ENCODE measurements around the gene MAP7.

Gene MAP7

DNA sequence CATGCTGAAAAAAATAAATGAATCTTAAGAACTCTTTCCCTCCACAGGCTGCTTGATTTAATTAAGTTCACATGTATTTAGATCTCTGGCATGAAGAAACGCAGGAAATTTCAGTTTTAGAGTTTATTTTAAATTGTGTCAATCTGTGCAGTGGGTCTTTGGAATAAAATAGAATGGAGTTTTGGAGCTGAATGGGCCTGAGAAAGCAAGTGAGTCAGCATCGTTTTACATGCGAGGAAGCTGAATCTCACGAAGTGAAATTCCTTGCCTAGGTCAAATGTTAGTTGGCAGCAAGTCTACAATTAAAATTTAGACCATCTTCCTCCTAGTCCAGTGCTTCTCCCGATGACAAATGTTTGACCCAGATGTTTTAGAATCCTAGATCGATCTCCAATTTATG lies 22.4 kb downstream of the MAP7 start:
- no peak for DNase-seq

DNA sequence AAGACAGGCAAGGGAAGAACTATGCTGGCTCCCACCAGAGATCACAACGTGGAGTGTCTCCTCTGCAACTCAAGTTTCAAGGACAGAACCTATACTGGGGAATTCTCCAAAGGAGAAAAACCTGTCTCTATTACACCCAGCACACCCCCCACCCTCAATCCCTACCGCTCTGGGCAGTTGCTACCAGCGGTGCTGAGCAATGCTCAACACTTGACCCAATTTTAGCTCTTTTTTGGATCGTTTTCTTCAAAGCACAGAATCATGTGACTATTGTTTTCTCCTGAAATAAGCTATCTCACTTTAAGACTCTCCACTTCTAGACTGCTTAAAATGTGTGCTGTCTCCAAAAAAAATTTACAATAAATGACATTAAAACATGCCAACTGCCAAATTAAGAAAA lies 23.3 kb downstream of the MAP7 start:
- DNase-seq: no peak

DNA sequence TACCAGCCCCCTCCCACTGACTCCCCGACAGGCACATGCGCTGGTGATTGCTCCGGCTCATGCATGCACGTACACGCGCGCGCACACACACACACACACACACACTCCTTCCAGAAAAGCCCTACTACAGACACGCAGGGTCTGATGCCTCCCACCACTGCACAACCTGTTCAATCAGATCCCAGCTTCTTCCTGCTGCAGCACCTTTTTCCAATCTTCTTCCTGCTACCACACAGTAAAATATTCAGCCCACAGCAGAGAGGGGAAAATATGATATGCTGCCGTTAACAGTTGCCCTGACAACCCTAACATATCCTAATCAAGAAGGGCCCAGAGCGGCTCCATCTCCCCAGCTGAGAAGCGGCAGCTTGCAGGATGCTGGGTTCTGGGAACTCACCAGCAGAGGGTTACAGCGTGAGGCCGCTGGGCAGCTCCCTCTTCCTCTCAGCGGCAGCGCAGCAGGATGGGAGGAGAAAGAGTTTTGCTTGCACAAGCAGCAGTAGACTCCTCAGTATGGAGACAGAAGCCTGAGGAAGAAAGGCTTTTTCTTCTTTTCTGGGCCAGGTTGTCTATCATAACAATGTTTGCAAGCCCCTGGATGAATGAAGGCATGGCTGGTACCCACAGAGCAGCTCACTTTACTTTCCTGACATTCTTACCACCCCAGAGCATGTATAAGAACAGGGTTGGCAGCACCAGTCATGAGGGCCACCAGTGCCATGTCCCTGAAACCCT lies 23.9 kb downstream of the MAP7 start:
- DNase-seq: peak; percentile 17 to 19

DNA sequence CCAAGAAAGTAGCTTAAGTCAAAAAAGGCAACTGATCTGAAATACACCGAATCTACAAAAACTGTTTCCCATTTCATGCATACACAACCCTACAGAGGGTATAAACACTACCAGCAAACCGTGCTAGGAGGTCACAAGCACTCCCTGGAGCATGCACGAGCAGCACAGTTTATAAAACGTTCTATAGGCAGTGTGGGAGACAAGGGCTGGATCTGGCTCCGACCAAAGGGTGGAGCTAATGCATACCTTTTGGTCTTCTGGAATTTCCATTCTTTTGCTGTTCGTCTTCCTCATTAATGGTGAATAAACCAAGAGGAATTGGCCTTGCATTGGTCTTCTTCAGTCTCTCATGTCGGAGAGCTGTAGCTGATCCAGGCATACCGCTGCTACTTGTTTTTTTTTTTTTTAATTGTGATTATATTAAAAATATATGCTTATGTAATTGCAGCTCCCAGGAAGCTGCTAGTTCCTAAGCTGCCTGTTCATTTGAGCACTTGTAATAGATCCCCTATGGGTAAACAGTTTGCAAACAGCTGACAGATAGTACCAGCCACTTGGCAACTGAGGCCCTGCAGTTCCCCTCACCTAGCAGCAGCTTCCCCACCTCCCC lies 24.5 kb downstream of the MAP7 start:
- DNase-seq: no peak

DNA sequence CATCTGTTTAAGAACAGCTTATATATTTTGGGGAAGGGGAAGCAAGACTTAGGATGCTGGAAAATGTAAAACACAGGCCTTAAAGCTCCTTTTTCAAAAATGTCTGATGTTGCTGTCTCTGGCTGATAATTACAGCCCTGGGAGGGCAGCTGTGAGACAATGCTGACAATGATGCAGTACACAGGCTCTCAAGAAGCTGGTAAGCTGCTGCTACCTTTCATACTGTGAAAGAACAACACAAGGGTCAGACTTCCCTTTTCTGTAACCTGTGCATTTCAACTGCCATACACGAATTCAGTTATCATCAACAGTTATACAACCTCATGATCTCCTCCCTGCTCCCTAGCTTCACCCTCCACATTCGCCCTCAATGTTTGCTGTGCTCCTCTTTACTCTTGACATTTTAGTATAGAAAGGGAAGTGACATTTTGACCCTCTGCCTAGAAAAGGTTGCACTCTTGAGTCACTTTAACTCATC lies 25.2 kb downstream of the MAP7 start:
- DNase-seq: no peak

DNA sequence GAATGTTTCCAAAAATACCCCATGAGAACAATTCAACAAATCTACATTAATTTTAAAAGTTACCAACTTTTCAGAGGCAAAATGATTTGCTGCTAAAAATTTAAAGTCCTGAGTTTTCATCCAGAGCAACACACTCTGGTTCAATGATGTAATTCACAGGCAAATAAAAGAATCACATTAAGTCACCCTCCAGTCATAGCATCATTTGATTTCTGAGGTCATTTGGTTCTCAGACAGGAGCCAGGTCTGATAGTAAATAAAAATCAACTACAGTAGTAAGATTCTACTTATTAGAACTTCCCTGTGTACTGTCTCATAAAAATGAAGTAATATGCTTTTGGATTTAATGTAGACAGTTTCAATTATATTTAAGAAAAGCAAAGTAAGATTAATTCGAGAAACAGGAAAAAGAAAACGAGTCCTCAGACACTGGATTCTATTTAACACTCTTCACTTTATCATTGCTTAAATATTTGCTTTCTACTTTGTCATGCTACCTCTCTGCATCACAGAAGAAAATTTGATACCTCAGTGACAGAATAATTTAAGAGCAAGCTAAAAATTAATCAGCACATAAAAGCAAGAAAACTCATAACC lies 25.8 kb downstream of the MAP7 start:
- DNase-seq: no peak

DNA sequence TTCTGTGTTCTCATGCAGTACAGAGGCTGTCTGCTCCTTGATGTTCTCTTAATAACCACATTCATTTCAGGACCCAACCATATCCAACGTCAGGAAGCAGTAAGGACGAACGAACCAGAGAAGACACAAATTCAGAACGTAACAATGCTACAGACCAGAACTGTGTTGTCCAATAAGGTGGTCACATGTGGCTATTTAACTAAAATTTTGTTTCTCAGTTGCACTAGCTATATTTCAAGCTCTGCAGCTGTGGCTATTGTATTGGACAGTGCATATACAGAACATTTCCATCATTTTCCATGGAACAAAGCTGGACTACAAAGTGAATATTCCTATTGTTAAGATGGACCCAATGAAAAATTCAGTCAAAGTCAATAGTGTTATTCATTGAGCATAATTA lies 27.0 kb downstream of the MAP7 start:
- DNase-seq: no peak

DNA sequence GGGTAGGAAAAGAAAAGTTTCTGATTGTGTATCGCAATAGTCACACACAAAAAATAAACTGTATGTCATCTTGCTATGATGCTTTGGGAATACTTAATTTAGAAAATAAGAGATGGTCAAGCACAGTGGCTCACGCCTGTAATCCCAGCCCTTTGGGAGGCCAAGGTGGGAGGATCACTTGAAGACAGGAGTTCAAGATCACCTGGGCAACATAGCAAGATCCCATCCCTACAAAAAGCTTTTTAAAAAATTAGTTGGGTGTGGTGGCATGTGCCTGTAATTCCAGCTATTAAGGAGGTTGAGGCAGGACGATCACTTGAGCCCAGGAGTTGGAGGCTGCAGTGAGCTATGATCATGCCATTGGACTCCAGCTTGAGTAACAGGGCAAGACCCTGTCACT lies 27.6 kb downstream of the MAP7 start:
- DNase-seq: no peak

DNA sequence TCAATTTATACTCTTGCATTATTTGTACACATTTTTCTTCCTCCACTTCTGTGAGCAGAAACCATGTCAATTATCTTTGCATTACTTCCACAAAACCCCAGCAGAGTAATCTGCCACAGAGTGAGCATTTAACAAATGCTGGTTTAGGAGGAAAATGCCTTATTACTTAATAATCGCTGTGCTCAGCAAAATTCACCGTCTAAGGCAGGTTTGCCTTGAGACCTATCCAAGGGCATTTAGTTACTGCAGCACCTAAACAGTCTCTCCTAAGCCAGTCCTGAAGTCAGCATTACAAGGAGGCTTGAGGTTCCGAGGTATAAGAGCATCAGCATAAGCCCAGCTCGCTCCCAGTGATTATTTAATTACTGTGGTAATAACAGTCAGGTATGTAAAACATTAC lies 28.3 kb downstream of the MAP7 start:
- DNase-seq: no peak

DNA sequence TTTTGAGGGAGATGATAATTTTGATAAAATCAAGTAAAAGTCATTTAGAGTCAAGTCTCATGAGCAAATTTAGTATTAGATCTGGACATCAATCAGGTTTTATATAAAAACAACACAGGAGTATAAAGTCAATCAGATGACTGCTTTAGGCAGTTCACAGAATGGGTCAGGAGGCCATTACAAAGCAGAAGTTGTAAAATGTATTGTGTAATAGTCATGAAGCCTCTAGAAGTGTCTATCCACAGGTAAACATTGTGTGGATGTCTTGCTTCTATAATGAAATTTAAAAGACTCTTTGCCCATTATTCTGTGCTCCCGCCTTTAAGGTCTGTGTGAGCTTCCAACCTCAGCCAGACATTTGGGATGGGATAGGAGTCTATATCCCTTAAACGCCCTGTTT lies 28.8 kb downstream of the MAP7 start:
- no peak for DNase-seq

DNA sequence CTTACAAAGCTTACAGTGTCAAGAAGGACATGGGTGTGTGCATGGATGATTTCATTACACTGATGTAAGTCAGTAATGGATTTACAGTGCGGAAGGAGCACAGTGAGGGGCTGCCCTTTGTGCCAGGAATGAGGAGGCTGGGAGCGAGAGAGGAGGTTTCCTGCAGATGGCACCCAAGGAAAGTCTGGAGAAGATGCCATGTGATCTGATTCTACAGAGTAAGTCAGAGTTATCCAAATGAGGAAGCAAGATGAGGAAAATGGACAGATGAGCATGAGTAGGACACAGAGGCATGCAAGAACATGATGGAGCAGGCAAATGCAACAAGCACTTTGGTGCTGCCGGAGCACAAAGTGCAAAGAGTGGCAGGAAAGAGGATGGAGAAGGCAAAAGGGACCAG lies 29.7 kb downstream of the MAP7 start:
- DNase-seq: no peak

DNA sequence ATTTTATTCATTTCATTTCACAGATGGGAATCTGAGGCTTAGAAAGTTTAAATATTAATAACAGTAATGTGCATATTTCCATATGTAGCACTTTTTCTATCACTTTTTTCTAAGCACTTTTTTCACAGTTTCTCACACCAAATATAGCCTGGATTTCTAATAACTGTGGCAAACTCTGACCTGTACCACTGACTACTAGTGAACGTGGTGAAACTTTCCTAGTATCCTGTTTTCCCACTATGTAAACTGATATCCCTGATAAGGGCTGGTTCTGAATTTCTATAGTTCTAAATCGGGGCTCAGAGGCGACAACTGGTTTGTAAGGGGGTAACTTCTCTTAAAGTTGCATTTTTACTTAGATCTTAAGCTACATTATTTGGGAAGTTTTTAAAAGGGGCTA lies 32.6 kb downstream of the MAP7 start:
- no peak for DNase-seq

DNA sequence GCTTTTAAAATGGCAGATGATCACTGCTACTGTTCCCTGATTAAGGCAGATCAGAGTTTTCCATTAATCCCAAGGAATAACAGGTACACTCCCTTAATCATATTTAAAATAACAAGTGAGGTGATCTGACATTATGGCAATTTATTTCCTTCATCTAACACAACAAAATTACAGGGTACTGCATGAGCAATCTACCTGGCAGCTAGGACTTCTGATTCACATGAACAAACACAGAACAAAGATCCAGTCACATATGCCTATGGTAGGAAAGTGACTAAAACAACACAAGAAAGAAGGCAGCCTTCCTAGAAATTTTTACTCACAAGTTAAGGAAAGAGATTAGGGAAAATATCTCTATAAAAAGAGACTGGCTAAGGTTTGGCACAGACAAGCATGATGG lies 33.2 kb downstream of the MAP7 start:
- no peak for DNase-seq

DNA sequence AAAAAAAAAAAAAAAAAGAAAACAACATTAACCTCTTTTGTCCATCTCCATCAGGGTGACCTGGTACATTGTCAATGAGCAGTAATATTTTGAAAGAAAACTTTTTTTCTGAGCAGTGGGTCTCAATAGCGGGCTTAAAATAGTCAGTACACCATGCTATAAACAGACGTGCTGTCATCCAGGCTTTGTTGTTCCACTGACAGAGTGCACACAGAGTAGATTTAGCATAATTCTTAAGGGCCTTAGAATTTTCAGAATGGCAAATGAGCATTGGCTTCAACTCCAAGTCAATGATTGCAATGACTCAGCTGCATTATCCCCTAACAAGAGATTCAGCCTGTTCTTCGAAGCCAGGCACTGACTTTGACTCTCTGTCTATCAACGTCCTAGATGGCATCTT lies 35.6 kb downstream of the MAP7 start:
- no peak for DNase-seq

DNA sequence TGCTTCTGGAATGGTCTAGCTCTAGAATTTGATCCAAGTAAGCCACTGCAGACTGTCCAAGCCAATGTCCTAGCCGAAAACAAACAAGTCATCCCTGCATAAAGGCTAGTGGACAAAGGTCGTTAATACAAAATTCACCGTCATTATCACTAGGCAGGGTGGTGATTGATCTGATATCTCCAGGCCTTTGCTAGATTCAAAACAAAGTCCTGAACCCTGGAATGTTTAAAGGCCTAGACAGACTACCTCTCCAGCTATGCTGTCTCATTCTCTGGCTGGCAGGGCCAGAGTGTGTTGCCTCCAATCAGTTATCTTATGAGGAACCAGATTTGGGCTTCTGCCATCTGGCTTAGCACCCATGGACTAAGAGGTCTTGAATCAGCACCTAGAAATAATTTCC lies 38.3 kb downstream of the MAP7 start:
- DNase-seq: no peak

DNA sequence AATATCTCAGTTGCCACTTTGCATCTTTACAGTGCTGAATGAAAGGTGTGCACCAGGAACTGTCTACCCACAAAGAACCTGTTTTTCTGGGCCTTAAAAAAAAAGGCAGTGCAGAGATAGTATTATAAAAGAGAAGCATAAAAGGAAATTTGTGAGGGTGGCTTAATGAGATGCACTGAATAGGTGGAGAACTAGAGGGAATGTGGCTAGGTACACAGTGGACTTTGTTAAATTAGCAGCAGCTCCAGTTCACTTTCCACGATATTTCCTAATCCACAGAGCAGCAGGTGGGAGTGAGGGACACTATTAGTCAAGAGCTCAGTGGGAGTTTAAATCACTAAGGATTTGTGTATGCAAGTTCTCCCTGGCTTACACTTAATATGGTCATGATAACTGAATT lies 38.8 kb downstream of the MAP7 start:
- DNase-seq: no peak

DNA sequence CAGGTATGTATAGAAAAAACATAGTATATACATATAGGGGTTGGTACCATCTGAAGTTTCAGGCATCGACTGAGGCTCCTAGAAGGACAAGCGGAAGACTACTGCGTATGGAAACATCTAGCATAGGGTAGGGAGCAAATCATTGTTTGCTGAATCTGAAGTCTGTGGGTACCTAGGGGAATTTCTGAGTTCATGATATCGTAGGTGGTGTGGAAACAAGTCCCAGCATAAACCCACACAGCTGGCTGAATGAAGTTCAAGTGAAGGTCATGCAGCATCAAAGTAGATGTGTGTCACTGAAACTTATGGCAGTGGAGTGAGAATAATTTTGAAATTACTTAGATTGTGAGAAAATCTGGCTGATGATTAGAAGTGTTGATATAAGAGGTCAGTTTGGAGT lies 39.4 kb downstream of the MAP7 start:
- DNase-seq: no peak

DNA sequence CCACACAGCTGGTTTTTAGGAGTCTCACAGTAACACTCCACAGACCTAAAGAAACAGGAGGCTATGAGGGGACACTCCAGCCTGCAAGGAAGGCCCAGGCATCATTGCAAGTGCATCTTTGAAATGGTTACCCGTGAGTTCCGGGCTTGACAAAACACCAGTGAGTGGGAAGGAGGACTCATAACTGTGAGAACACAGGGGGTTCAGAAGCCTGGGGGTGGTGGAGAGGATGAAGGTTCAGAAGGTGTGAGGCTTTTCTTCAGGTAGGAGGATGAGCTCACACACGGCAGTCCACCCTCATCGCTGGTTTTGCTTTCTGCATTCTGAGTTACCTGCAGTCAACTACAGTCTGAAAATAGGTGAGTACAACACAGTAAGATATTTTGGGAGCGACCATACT lies 39.9 kb downstream of the MAP7 start:
- DNase-seq: no peak

DNA sequence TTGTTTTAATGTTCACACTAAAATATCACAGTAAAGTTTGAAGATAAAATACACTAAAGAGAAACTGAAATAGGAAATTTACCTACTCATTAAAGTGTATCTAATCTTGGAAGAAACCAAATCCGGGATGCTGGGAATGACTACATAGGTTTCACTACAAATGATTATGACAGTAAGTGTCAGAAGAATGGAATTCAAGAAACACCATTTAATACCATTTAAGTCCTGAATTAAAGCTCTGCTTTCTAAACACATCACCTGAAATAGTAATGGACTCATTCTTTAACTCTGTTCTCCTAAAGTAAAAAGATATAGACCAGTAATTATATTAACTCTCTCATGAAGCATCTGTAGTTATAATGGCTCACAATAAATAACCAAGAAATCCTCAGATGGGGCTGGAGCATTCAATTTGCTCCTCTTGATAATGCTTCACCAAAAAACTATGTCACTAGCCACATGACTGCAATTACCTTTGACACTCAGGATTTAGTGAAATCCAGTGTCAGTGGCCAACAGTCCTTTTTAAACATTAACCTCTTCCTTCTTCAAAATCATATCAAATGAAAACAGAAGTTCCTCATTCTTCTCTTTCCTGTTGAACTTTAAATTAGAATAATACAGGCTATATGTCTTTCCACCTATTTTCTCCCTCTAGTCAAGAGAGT lies 41.4 kb downstream of the MAP7 start:
- no peak for DNase-seq

DNA sequence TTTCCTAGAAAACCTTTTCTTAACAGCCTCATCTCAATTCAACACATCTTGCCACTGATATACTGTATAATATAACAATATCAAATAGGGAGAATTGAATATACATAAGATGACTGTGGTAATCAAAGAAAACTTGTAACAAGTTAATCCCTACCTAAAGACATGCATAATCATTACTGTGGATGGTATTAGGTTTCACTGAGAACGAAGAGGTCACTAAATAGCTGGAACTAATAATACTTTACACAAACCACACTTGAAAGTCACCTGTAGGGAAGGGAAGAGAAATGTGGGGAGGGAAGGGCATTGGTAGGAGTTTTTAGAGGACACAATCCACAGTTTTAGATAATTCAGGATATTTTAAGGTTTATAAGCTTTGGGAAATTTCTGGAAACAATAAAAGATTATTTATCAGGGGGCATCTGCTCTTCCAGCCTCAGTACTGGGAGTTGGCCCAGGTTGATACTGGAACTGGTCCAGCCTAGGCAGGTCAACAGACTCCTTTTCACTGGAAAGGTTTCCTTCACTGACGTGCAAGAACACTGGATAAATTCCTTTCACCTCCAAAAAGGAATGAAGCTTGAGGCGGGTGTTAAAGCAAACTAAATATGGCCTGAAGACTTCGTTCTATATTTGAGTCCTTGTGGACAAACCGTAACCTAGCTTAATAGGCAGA lies 44.0 kb downstream of the MAP7 start:
- no peak for DNase-seq

DNA sequence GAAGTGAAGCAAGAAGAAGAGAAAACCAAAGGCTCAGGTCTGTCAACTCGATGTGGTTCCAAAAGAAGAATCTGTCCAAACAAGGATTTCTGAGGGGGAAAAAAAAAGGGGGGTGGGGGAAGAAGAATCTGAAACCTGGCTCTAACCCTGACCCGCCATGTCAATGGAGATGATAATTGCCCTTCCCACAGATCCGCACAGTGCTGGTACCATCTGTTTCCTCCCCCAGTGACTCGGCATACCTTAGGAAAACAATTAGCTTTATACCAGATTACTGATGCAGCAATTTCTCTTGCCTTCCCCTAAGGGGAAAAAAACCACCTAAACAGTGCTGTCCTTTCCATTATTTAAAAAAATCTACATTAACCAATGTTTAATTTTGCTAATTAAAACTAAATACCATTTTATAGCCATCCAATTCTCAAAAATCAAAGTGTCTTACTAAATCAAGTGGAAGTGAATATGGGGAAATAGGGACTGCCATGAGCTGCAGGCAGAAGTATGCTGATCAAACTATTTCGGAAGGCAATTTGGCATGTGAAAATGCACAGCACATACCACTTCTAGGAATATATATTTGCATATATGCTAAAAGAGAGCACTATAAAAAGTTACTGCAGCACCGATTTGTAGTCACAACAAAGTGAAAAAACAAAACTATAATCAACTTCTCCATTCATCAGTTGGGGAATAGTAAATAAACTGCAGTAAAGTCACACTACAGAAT lies 46.8 kb downstream of the MAP7 start:
- DNase-seq: no peak

DNA sequence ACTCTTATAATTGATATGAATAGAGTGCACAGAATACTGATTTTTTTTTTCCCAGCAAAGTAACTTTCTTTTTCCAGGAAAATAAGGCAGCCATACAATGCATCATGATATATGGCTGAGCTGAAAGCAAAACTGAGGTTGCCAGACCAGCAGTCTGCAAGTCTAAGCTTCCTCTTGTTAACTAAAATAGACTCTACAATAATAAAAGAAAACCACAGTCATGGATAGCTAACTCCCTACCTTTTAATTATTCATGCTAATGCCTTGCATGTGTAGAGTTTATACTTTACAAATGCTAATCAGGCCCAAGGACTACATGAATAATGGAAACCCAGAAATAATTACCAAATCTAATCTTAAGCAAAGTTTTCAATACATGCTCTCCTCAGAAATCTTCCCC lies 47.4 kb downstream of the MAP7 start:
- DNase-seq: no peak

DNA sequence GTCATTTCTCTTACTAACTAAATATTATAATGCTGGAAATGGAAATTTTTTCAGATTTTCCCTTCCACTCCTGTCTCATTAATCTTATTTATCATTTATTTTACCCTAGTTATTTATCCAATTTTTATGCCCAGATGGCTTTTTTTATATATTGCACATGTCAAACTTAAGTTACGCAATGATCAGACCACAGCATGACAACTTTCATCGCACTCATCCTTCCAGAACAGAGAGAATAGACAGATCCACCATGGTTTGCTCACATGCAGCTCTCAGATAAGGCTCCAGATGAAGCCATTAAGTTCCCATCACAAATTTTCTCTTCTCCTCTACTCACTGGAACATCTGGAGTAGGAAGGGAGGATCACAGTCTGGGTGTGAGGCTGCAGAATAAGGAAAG lies 48.7 kb downstream of the MAP7 start:
- DNase-seq: no peak

All from CD4-positive, alpha-beta T cell treated with Interferon alpha-2 for 1 hour (primary cell).